H1 (cell line): ENCODE data around the gene CDC42EP1.

Source experiments
- BCL11A ChIP-seq, 2 experiments: IDR thresholded peaks; one replicate each; pipeline ENCODE4 v1.6.1; 2011; ENCODE audit warnings: low read depth in 2 of 2, low read length in 2 of 2, mild to moderate bottlenecking in 2 of 2
- CTCF ChIP-seq, 3 experiments: IDR thresholded peaks; 1 replicate in 2 of 3; 2 replicates in 1 of 3; pipeline versions ENCODE4 v1.5.1 to v1.6.1; 2011; ENCODE audit warnings: low read length in 3 of 3, mild to moderate bottlenecking in 3 of 3, inconsistent platforms in 2 of 3, low read depth in 1 of 3, moderate library complexity in 1 of 3; ENCODE audit not compliant: insufficient read depth in 1 of 3; ENCODE audit errors: control extremely low read depth in 1 of 3
- EZH2 ChIP-seq: fragments of 200-600 bp; sonication (generic); IDR thresholded peaks from 2 replicates; pipeline ENCODE4 v1.7.1; 2012; ENCODE audit warnings: low read depth, mild to moderate bottlenecking, moderate library complexity, low read length, inconsistent platforms; ENCODE audit not compliant: severe bottlenecking
- JUN ChIP-seq: IDR thresholded peaks from 2 replicates; pipeline ENCODE4 v1.6.1; 2011; ENCODE audit warnings: low read depth, mild to moderate bottlenecking, improper control_type of control experiment, low read length
- JUND ChIP-seq: IDR thresholded peaks from 2 replicates; pipeline ENCODE4 v1.6.1; 2011; ENCODE audit warnings: mild to moderate bottlenecking, improper control_type of control experiment, low read length
- MAFK ChIP-seq: IDR thresholded peaks from 2 replicates; pipeline ENCODE4 v1.6.1; 2012; ENCODE audit warnings: low read depth, mild to moderate bottlenecking, improper control_type of control experiment, low read length
- POLR2A ChIP-seq, 2 experiments: IDR thresholded peaks; 1 replicate in 1 of 2; 2 replicates in 1 of 2; pipeline ENCODE4 v1.6.1; 2011; ENCODE audit warnings: low read depth in 2 of 2, low read length in 2 of 2, mild to moderate bottlenecking in 2 of 2; ENCODE audit errors: control extremely low read depth in 1 of 2
- POLR2AphosphoS5 ChIP-seq: IDR thresholded peaks from 2 replicates; pipeline ENCODE4 v1.6.1; 2011; ENCODE audit warnings: low read depth, low read length
- POU5F1 ChIP-seq: IDR thresholded peaks from 2 replicates; pipeline ENCODE4 v1.6.1; 2011; ENCODE audit warnings: low read depth, mild to moderate bottlenecking, low read length, moderate library complexity
- RAD21 ChIP-seq, 2 experiments: IDR thresholded peaks in 1 of 2; conservative IDR thresholded peaks in 1 of 2; 2 replicates each; pipeline ENCODE4 v1.6.1; 2011; ENCODE audit warnings: low read depth in 2 of 2, low read length in 2 of 2, improper control_type of control experiment in 1 of 2, inconsistent platforms in 1 of 2, mild to moderate bottlenecking in 1 of 2, moderate library complexity in 1 of 2
- TEAD4 ChIP-seq: IDR thresholded peaks from 2 replicates; pipeline ENCODE4 v1.6.1; 2012; ENCODE audit warnings: low read depth, low read length, inconsistent platforms, mixed read lengths
- YY1 ChIP-seq: IDR thresholded peaks from 2 replicates; pipeline ENCODE4 v1.6.1; 2011; ENCODE audit warnings: low read depth, mild to moderate bottlenecking, low read length

GRCh38 chr22:37546437-37547250 lies 13.6 kb upstream of the CDC42EP1 start:
- TF ChIP-seq EZH2 (no peak), YY1 (no peak), POLR2AphosphoS5 (no peak), JUND (no peak), JUN (no peak), MAFK (no peak), RAD21 (IDR thresholded peaks at IDR 0.05 in 1 of 2, conservative IDR thresholded peaks at IDR 0.05 in 1 of 2; ENCODE audit: low read depth in 2 of 2, low read length in 2 of 2) (no peak), POU5F1 (no peak), CTCF (IDR thresholded peaks at IDR 0.05; ENCODE audit: control extremely low read depth in 1 of 3, insufficient read depth in 1 of 3, low read depth in 1 of 3, low read length in 3 of 3) (no peak), BCL11A (IDR thresholded peaks at IDR 0.05; ENCODE audit: low read depth in 2 of 2, low read length in 2 of 2) (no peak), TEAD4 (no peak), POLR2A (IDR thresholded peaks at IDR 0.05; ENCODE audit: control extremely low read depth in 1 of 2, low read depth in 2 of 2, low read length in 2 of 2) (no peak)
